HepG2 (cell line): ENCODE data around the gene OBSL1. TPM values are rescaled to one million over a fixed set of nuclear protein-coding genes. Genes with fewer than 3 reads are reported as not detected.

Experiments
- GATA4 ChIP-seq: sonication (generic); IDR thresholded peaks from 2 replicates; pipeline ENCODE4 v1.6.1; 2016; ENCODE audit warnings: antibody characterized with exemption, low read depth, borderline replicate concordance
- GATAD2A ChIP-seq: IDR thresholded peaks from 2 replicates; pipeline ENCODE4 v1.6.1; 2016
- JARID2 ChIP-seq: sonication (generic); formaldehyde crosslinking; IDR thresholded peaks from 2 replicates; pipeline ENCODE4 v1.8.1; 2023; ENCODE audit warnings: missing genetic modification reagents, inconsistent platforms; ENCODE audit not compliant: insufficient replicate concordance
- KDM3A ChIP-seq: IDR thresholded peaks from 2 replicates; pipeline ENCODE4 v1.6.1; 2018; ENCODE audit warnings: low read depth, missing compliant biosample characterization
- MED8 ChIP-seq: sonication (generic); formaldehyde crosslinking; IDR thresholded peaks from 2 replicates; pipeline ENCODE4 v1.8.1; 2023; ENCODE audit warnings: mild to moderate bottlenecking, missing genetic modification reagents; ENCODE audit not compliant: insufficient replicate concordance
- MEIS2 ChIP-seq: sonication (generic); formaldehyde crosslinking; IDR thresholded peaks from 2 replicates; pipeline ENCODE4 v1.9.0; 2021; ENCODE audit warnings: mild to moderate bottlenecking, missing genetic modification reagents
- MIER2 ChIP-seq: IDR thresholded peaks from 2 replicates; pipeline ENCODE4 v1.6.1; 2016; ENCODE audit warnings: missing biosample characterization, missing genetic modification reagents
- NPAS2 ChIP-seq: sonication (generic); formaldehyde crosslinking; IDR thresholded peaks from 2 replicates; pipeline ENCODE4 v1.8.0; 2022; ENCODE audit warnings: mild to moderate bottlenecking, missing genetic modification reagents, borderline replicate concordance
- PCBP1 ChIP-seq: fragments of 200-400 bp; formaldehyde crosslinking; IDR thresholded peaks from 2 replicates; pipeline ENCODE4 v1.6.1; 2017; ENCODE audit warnings: mild to moderate bottlenecking, low read depth, low read length, borderline replicate concordance
- SAP130 ChIP-seq: IDR thresholded peaks from 2 replicates; pipeline ENCODE4 v1.6.1; 2016; ENCODE audit warnings: low read depth
- ZEB1 ChIP-seq: IDR thresholded peaks from 2 replicates; pipeline ENCODE4 v1.6.1; 2012; ENCODE audit warnings: mild to moderate bottlenecking, low read depth, inconsistent platforms; ENCODE audit not compliant: insufficient replicate concordance
- ZFP36 ChIP-seq: fragments of 150-350 bp; IDR thresholded peaks from 2 replicates; pipeline ENCODE4 v1.6.1; 2018; ENCODE audit warnings: borderline replicate concordance, low read length, low read depth; ENCODE audit not compliant: partially characterized antibody
- ZNF382 ChIP-seq: sonication (generic); formaldehyde crosslinking; IDR thresholded peaks from 2 replicates; pipeline ENCODE4 v1.5.0; 2020; ENCODE audit warnings: missing genetic modification reagents, mild to moderate bottlenecking, borderline replicate concordance
- ZNF720 ChIP-seq: sonication (generic); formaldehyde crosslinking; IDR thresholded peaks from 2 replicates; pipeline ENCODE4 v1.4.0; 2020; ENCODE audit warnings: missing genetic modification reagents
- ZNF749 ChIP-seq: sonication (generic); formaldehyde crosslinking; IDR thresholded peaks from 2 replicates; pipeline ENCODE4 v1.8.0; 2022; ENCODE audit warnings: mild to moderate bottlenecking, missing genetic modification reagents, moderate library complexity, borderline replicate concordance
- polyA plus RNA-seq, 8 experiments: library from polyadenylated mRNA; depleted of rRNA in 3 of 8; stranded (reverse) in 7 of 8; unstranded in 1 of 8; fragments of >200 nt; fragmentation: Illumina TruSeq in 4 of 8; extraction: Trizol in 4 of 8; gene quantifications; 2 replicates each; pipeline versions ENCODE4 v1.2.1 to v1.2.3, GENCODE V29; 2011 to 2016; ENCODE audit warnings: low read depth in 4 of 8, missing spikeins in 1 of 8, mixed read lengths in 1 of 8; ENCODE audit not compliant: insufficient read depth in 1 of 8
- total RNA-seq, 5 experiments: library from RNA; depleted of rRNA; stranded (reverse); fragments of >200 nt; fragmentation: Illumina TruSeq; extraction: Trizol; gene quantifications; 2 replicates each; pipeline ENCODE4 v1.2.3, GENCODE V29; 2016; ENCODE audit warnings: low read depth in 1 of 5
- TF ChIP-seq, protein P1 (sequence below): sonication (generic); formaldehyde crosslinking; IDR thresholded peaks from 2 replicates; pipeline ENCODE4 v1.4.0; 2020; ENCODE audit warnings: mild to moderate bottlenecking, missing genetic modification reagents
- TF ChIP-seq, protein P2 (sequence below): sonication (generic); formaldehyde crosslinking; IDR thresholded peaks from 2 replicates; pipeline ENCODE4 v1.8.1; 2023; ENCODE audit warnings: missing genetic modification reagents, inconsistent platforms, borderline replicate concordance
- TF ChIP-seq, protein P3 (sequence below): sonication (generic); formaldehyde crosslinking; IDR thresholded peaks from 2 replicates; pipeline ENCODE4 v1.4.0; 2020; ENCODE audit warnings: missing genetic modification reagents, low read depth, mild to moderate bottlenecking, borderline replicate concordance

Gene OBSL1
- total and polyA plus RNA-seq, 2 of the 13 experiments (the other 11 are each of a cell fraction or from before 2014, with no cell fraction given) = 86.7 to 218 TPM

DNA sequence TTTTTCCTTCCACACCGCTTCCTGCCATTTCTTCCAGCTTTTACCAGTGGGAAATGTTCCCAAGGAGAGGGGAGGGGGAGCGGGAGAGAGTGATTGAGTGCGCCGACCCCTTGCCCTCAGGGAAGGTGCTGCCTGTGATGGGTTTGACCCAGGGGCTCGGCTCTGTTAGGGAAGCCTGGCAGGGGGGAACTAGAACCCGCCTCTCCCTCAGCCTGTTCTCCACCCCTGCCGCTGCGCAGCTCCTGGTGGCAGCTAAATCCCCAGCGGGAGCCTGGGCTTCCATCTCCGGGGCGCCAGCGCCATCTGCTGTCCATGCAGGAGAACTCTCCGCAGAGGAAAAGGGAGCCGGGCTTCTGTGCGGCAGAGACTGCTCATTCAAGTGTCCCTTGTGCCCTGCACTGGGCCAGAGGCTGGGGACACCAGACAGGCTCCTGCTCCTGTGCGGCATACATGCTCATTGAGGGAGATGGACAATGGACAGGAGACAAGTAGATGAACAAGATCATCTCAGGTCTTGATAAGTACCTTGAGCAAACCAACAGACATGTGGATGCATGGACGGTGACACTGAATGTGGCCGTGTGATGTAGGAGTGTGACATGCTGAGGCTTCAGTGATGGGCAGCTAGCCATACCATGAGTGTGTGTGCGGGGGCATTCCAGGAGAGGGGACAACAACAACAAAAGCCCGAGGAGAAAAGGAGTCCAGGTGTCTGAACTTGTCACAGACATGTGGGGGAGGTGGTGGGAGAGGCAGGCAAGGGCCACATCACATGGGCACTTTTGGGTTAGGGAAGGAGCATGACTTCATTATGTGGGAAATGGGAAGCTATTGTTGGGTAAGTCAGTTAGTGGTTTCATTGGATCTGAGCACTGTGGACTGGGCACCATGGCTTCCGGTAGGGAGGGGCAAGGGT is 41.0 kb downstream of the OBSL1 start (continued):
- TF ChIP-seq, protein P1, sequence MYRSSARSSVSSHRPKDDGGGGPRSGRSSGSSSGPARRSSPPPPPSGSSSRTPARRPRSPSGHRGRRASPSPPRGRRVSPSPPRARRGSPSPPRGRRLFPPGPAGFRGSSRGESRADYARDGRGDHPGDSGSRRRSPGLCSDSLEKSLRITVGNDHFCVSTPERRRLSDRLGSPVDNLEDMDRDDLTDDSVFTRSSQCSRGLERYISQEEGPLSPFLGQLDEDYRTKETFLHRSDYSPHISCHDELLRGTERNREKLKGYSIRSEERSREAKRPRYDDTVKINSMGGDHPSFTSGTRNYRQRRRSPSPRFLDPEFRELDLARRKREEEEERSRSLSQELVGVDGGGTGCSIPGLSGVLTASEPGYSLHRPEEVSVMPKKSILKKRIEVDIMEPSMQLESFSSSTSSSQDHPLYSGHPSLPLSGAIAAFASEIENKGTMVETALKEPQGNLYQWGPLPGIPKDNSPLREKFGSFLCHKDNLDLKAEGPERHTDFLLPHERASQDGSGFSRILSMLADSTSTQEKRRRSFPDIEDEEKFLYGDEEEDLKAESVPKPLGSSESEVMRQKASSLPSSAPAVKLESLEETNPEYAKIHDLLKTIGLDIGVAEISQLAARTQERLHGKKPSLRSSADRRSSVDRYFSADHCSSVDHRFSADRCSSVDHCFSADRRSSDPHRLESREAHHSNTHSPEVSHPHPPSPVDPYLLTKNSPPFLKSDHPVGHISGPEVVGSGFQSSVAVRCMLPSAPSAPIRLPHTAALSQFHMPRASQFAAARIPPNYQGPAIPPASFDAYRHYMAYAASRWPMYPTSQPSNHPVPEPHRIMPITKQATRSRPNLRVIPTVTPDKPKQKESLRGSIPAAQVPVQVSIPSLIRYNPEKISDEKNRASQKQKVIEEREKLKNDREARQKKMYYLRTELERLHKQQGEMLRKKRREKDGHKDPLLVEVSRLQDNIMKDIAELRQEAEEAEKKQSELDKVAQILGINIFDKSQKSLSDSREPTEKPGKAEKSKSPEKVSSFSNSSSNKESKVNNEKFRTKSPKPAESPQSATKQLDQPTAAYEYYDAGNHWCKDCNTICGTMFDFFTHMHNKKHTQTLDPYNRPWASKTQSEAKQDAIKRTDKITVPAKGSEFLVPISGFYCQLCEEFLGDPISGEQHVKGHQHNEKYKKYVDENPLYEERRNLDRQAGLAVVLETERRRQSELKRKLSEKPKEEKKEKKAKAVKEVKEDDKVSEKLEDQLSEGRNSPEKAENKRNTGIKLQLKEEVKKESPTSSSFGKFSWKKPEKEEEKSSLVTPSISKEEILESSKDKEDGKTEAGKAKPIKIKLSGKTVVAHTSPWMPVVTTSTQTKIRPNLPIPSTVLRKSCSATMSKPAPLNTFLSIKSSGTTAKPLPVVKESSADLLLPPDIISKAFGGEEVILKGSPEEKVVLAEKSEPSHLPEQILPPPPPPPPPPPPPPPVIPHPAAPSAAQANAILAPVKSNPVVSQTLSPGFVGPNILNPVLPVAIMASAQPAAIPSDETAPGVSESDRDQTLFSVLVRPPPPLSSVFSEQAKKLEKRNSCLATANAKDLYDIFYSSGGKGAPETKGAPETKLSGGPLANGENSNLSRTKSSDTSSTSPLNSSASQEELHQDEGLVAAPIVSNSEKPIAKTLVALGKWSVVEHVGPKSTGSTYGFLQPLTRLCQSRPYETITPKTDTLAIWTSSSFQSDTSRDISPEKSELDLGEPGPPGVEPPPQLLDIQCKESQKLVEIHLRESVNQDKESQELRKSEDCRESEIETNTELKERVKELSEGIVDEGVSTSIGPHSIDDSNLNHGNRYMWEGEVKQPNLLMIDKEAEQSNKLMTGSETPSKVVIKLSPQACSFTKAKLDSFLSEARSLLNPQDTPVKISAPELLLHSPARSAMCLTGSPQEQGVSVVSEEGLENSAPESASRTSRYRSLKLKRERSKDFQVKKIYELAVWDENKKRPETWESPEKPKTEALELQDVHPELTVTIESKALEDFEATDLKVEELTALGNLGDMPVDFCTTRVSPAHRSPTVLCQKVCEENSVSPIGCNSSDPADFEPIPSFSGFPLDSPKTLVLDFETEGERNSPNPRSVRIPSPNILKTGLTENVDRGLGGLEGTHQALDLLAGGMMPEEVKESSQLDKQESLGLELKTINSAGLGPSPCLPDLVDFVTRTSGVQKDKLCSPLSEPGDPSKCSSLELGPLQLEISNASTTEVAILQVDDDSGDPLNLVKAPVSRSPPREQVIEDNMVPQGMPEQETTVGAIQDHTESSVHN = no peak
- TF ChIP-seq ZEB1 = no peak
- TF ChIP-seq ZNF382 (CRISPR knock-in tag) = no peak
- no peak for TF ChIP-seq NPAS2 (CRISPR knock-in tag)
- peak; percentile 84; the same call in 1 of the 2 replicates for TF ChIP-seq PCBP1
- no peak for TF ChIP-seq GATA4
- peak; percentile 47 for TF ChIP-seq ZFP36
- 0 out of 2 replicates have a peak, but pooled peaks have one; percentile 74 for TF ChIP-seq KDM3A (CRISPR knock-in tag)
- TF ChIP-seq MEIS2 = peak; percentile 58; the same call in 1 of the 2 replicates
- no peak for TF ChIP-seq JARID2 (CRISPR knock-in tag)
- 0 out of 2 replicates have a peak, but pooled peaks have one; percentile 17 for TF ChIP-seq SAP130 (CRISPR knock-in tag)
- 0 out of 2 replicates have a peak, but pooled peaks have one; percentile 29 for TF ChIP-seq GATAD2A (CRISPR knock-in tag)
- TF ChIP-seq, protein P2, sequence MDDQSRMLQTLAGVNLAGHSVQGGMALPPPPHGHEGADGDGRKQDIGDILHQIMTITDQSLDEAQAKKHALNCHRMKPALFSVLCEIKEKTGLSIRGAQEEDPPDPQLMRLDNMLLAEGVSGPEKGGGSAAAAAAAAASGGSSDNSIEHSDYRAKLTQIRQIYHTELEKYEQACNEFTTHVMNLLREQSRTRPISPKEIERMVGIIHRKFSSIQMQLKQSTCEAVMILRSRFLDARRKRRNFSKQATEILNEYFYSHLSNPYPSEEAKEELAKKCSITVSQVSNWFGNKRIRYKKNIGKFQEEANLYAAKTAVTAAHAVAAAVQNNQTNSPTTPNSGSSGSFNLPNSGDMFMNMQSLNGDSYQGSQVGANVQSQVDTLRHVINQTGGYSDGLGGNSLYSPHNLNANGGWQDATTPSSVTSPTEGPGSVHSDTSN (CRISPR knock-in tag) = no peak
- TF ChIP-seq, protein P3, sequence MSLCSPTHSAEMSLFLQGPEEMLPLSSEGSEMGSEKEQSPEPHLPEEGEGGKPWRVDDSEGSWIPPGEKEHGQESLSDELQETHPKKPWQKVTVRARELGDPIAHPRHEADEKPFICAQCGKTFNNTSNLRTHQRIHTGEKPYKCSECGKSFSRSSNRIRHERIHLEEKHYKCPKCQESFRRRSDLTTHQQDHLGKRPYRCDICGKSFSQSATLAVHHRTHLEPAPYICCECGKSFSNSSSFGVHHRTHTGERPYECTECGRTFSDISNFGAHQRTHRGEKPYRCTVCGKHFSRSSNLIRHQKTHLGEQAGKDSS (CRISPR knock-in tag) = peak; percentile 68; the same call in 1 of the 2 replicates
- TF ChIP-seq MIER2 = no peak
- TF ChIP-seq MED8 (CRISPR knock-in tag) = no peak
- no peak for TF ChIP-seq ZNF720 (CRISPR knock-in tag)
- no peak for TF ChIP-seq ZNF749 (CRISPR knock-in tag)
